H9 (cell line): Measurements from ENCODE around the gene CYP2W1. TPM values are rescaled to one million over a fixed set of nuclear protein-coding genes. Genes with fewer than 3 reads are reported as not detected.
"Not testable (repeated sequence)": the region's sequence is repeated elsewhere in the genome, so short reads cannot be mapped to it uniquely, and the experiment has no call there.

Source experiments
- DNase-seq: peaks from one replicate; pipeline ENCODE4 v3.0.0-alpha.2; 2017
- H2AFZ ChIP-seq: one replicate; pipeline ENCODE4 v1.6.1; 2013; ENCODE audit warnings: mild to moderate bottlenecking, low read length, control low read depth, moderate library complexity
- H2AK5ac ChIP-seq: 2 replicates; pipeline ENCODE4 v1.6.1; 2013; ENCODE audit warnings: low read length, control low read depth, mixed read lengths; ENCODE audit not compliant: insufficient read length
- H2BK120ac ChIP-seq: one replicate; pipeline ENCODE4 v1.6.1; 2013; ENCODE audit warnings: low read depth, mild to moderate bottlenecking, low read length, control low read depth, inconsistent platforms; ENCODE audit not compliant: poor library complexity, severe bottlenecking
- H2BK12ac ChIP-seq: 2 replicates; pipeline ENCODE4 v1.6.1; 2013; ENCODE audit warnings: low read length, control low read depth, mixed read lengths, low read depth; ENCODE audit not compliant: insufficient read length
- H2BK15ac ChIP-seq: 2 replicates; pipeline ENCODE4 v1.6.1; 2013; ENCODE audit warnings: low read depth, low read length, control low read depth
- H2BK20ac ChIP-seq: one replicate; pipeline ENCODE4 v1.6.1; 2013; ENCODE audit warnings: low read depth, mild to moderate bottlenecking, low read length, control low read depth, inconsistent platforms; ENCODE audit not compliant: poor library complexity, severe bottlenecking
- H2BK5ac ChIP-seq: 2 replicates; pipeline ENCODE4 v1.6.1; 2013; ENCODE audit warnings: low read length, control low read depth, mixed read lengths; ENCODE audit not compliant: insufficient read length
- H3K14ac ChIP-seq: 2 replicates; pipeline ENCODE4 v1.6.1; 2013; ENCODE audit warnings: low read length, control low read depth; ENCODE audit not compliant: insufficient read depth
- H3K18ac ChIP-seq: 2 replicates; pipeline ENCODE4 v1.6.1; 2013; ENCODE audit warnings: low read depth, mild to moderate bottlenecking, mixed read lengths, low read length, control low read depth; ENCODE audit not compliant: insufficient read length
- H3K23ac ChIP-seq: 2 replicates; pipeline ENCODE4 v1.6.1; 2013; ENCODE audit warnings: low read length, control low read depth, mixed read lengths, low read depth; ENCODE audit not compliant: insufficient read length
- H3K23me2 ChIP-seq: 2 replicates; pipeline ENCODE4 v1.6.1; 2013; ENCODE audit warnings: low read depth, mild to moderate bottlenecking, mixed read lengths, low read length, control low read depth; ENCODE audit not compliant: insufficient read length, poor library complexity, severe bottlenecking
- H3K27ac ChIP-seq: 2 replicates; pipeline ENCODE4 v1.5.1; 2013; ENCODE audit warnings: low read length, control low read depth, mixed read lengths, low read depth; ENCODE audit not compliant: insufficient read length
- H3K27me3 ChIP-seq: 2 replicates; pipeline ENCODE4 v1.6.1; 2013; ENCODE audit warnings: low read length, control low read depth, inconsistent platforms; ENCODE audit not compliant: insufficient read depth
- H3K4ac ChIP-seq: 2 replicates; pipeline ENCODE4 v1.6.1; 2013; ENCODE audit warnings: low read depth, mild to moderate bottlenecking, control low read depth, inconsistent platforms, low read length, moderate library complexity
- H3K4me1 ChIP-seq: 2 replicates; pipeline ENCODE4 v1.6.1; 2013; ENCODE audit warnings: low read length, control low read depth, inconsistent platforms; ENCODE audit not compliant: insufficient read depth
- H3K4me2 ChIP-seq: 2 replicates; pipeline ENCODE4 v1.6.1; 2013; ENCODE audit warnings: low read length, control low read depth, mixed read lengths; ENCODE audit not compliant: insufficient read length, insufficient read depth
- H3K56ac ChIP-seq: 2 replicates; pipeline ENCODE4 v1.6.1; 2013; ENCODE audit warnings: low read depth, mild to moderate bottlenecking, mixed read lengths, low read length, control low read depth; ENCODE audit not compliant: insufficient read length
- H3K79me1 ChIP-seq: 2 replicates; pipeline ENCODE4 v1.6.1; 2013; ENCODE audit warnings: low read depth, mild to moderate bottlenecking, moderate library complexity, low read length, control low read depth, inconsistent platforms; ENCODE audit not compliant: insufficient read depth, poor library complexity, severe bottlenecking
- H3K79me2 ChIP-seq: 2 replicates; pipeline ENCODE4 v1.6.1; 2013; ENCODE audit warnings: low read length, control low read depth, inconsistent platforms; ENCODE audit not compliant: insufficient read depth
- H3K9ac ChIP-seq: 2 replicates; pipeline ENCODE4 v1.6.1; 2013; ENCODE audit warnings: low read length, control low read depth, mixed read lengths; ENCODE audit not compliant: insufficient read length; ENCODE audit errors: extremely low read depth
- H3K9me3 ChIP-seq: one replicate; pipeline ENCODE4 v1.6.1; 2013; ENCODE audit warnings: low read depth, low read length, inconsistent platforms; ENCODE audit not compliant: control insufficient read depth
- H3T11ph ChIP-seq: one replicate; pipeline ENCODE4 v1.6.1; 2013; ENCODE audit warnings: mild to moderate bottlenecking, low read length, control low read depth, inconsistent platforms
- H4K20me1 ChIP-seq: one replicate; pipeline ENCODE4 v1.6.1; 2013; ENCODE audit not compliant: control insufficient read depth, insufficient read length, insufficient read depth
- H4K5ac ChIP-seq: 2 replicates; pipeline ENCODE4 v1.6.1; 2013; ENCODE audit warnings: low read depth, mild to moderate bottlenecking, mixed read lengths, low read length, control low read depth; ENCODE audit not compliant: insufficient read length
- H4K8ac ChIP-seq: replicated peaks from 2 replicates; pipeline ENCODE4 v1.6.1; 2013; ENCODE audit warnings: low read length, control low read depth, mixed read lengths, low read depth; ENCODE audit not compliant: insufficient read length
- H4K91ac ChIP-seq: 2 replicates; pipeline ENCODE4 v1.6.1; 2013; ENCODE audit warnings: low read depth, mild to moderate bottlenecking, moderate library complexity, mixed read lengths, low read length, control low read depth; ENCODE audit not compliant: insufficient read length
- H3K27ac Mint-ChIP-seq, 3 experiments: 2 replicates in 2 of 3; 3 replicates in 1 of 3; pipeline ENCODE4 v1.8.0; 2020 to 2021; ENCODE audit warnings: mixed read lengths in 3 of 3, mild to moderate bottlenecking in 1 of 3, moderate library complexity in 1 of 3
- H3K27me3 Mint-ChIP-seq: 2 replicates; pipeline ENCODE4 v1.8.0; 2021; ENCODE audit warnings: low read depth, mild to moderate bottlenecking, moderate library complexity, mixed read lengths
- H3K36me3 Mint-ChIP-seq, 3 experiments: 2 replicates in 2 of 3; 3 replicates in 1 of 3; pipeline ENCODE4 v1.8.0; 2020 to 2021; ENCODE audit warnings: low read depth in 3 of 3, mixed read lengths in 3 of 3; ENCODE audit not compliant: insufficient read depth in 1 of 3
- H3K4me1 Mint-ChIP-seq, 2 experiments: 2 replicates each; pipeline ENCODE4 v1.8.0; 2020; ENCODE audit warnings: mixed read lengths in 2 of 2
- H3K4me3 Mint-ChIP-seq, 2 experiments: 2 replicates in 1 of 2; 3 replicates in 1 of 2; pipeline ENCODE4 v1.8.0; 2020 to 2021; ENCODE audit warnings: mild to moderate bottlenecking in 2 of 2, mixed read lengths in 2 of 2, moderate library complexity in 1 of 2
- H3K9me3 Mint-ChIP-seq, 2 experiments: 2 replicates in 1 of 2; 3 replicates in 1 of 2; pipeline ENCODE4 v1.8.0; 2020; ENCODE audit warnings: mild to moderate bottlenecking in 2 of 2, mixed read lengths in 2 of 2, moderate library complexity in 1 of 2
- WGBS: extraction: QIAGEN DNeasy Blood & Tissue Kit; methylation state at CpG from one replicate; pipeline ENCODE4 v1.1.7; 2013; ENCODE audit warnings: missing lambda C conversion rate, low lambda C conversion rate, mixed read lengths; ENCODE audit not compliant: insufficient read length; ENCODE audit errors: extremely low coverage; 5-methylcytosine and 5-hydroxymethylcytosine counted together
- total RNA-seq: library from RNA; stranded (reverse); gene quantifications from 2 replicates; pipeline ENCODE4 v1.2.1, GENCODE V29; 2021

CYP2W1 gene
- total RNA-seq, 1 experiment from 2014 or later: not detected

GRCh38 chr7:1002026-1002425 is 19.0 kb downstream of the CYP2W1 start:
- not testable (repeated sequence) for H3K9me3 ChIP-seq, H2BK120ac ChIP-seq, H3T11ph ChIP-seq, H3K4ac ChIP-seq, H2BK12ac ChIP-seq, H3K4me1 ChIP-seq, H3K4me2 ChIP-seq, H3K4me3 Mint-ChIP-seq, H3K27me3 Mint-ChIP-seq, H4K20me1 ChIP-seq, H3K79me2 ChIP-seq, H2BK20ac ChIP-seq, H2AK5ac ChIP-seq, H3K14ac ChIP-seq, H4K5ac ChIP-seq, H4K8ac ChIP-seq, H3K27ac ChIP-seq, H2BK15ac ChIP-seq, H4K91ac ChIP-seq, H3K23ac ChIP-seq, H3K27ac Mint-ChIP-seq, H3K27me3 ChIP-seq, H3K23me2 ChIP-seq, H3K56ac ChIP-seq, H2AFZ ChIP-seq, H2BK5ac ChIP-seq, H3K18ac ChIP-seq, DNase-seq, H3K79me1 ChIP-seq, H3K9ac ChIP-seq, H3K9me3 Mint-ChIP-seq
- no CpG with 5 or more reads among the region's 4 CpGs for WGBS
- H3K4me1 Mint-ChIP-seq: peaks cover 2 to 18% of the 10 kb centered on the region in 2 experiments; a peak in 2 of 4 replicates
- H3K36me3 Mint-ChIP-seq: peaks cover 4 to 13% (median 9%) of the 10 kb centered on the region in 3 experiments; a peak in 5 of 7 replicates

GRCh38 chr7:1002445-1002844 is 19.5 kb downstream of the CYP2W1 start:
- peaks cover 2 to 18% of the 10 kb centered on the region in 2 experiments; a peak in 2 of 4 replicates for H3K4me1 Mint-ChIP-seq

More at GRCh38 chr7:1002445-1002844, 19.5 kb downstream of the CYP2W1 start:
- not testable (repeated sequence) for H3K18ac ChIP-seq, H4K91ac ChIP-seq, H3K23ac ChIP-seq, H3K27me3 Mint-ChIP-seq, H3K9me3 Mint-ChIP-seq, H3K4me1 ChIP-seq, H4K5ac ChIP-seq, DNase-seq, H3K9ac ChIP-seq, H3K4ac ChIP-seq, H3K56ac ChIP-seq, H4K20me1 ChIP-seq, H2BK5ac ChIP-seq, H3K27ac Mint-ChIP-seq, H2AFZ ChIP-seq, H3K79me2 ChIP-seq, H2BK120ac ChIP-seq, H2BK12ac ChIP-seq, H2BK20ac ChIP-seq, H3K27ac ChIP-seq, H2BK15ac ChIP-seq, H3K23me2 ChIP-seq, H4K8ac ChIP-seq, H3K27me3 ChIP-seq, H3K4me3 Mint-ChIP-seq, H3K4me2 ChIP-seq, H2AK5ac ChIP-seq, H3K9me3 ChIP-seq, H3K79me1 ChIP-seq, H3K14ac ChIP-seq, H3T11ph ChIP-seq
- H3K36me3 Mint-ChIP-seq: peaks cover 4 to 11% (median 9%) of the 10 kb centered on the region in 3 experiments; a peak in 5 of 7 replicates
- no CpG with 5 or more reads among the region's 7 CpGs for WGBS
